PFSK-1 (cell line): Measurements from ENCODE around the gene ADGRB3.

Source experiments
- TAF1 ChIP-seq: IDR thresholded peaks from 2 replicates; pipeline ENCODE4 v1.6.1; 2012; ENCODE audit warnings: low read length, control low read depth, borderline replicate concordance; ENCODE audit not compliant: insufficient read depth
- TF ChIP-seq, protein P1 (sequence below), 2 experiments: IDR thresholded peaks; 2 replicates each; pipeline versions ENCODE4 v1.6.1 to v1.8.0; 2011 to 2012; ENCODE audit warnings: low read depth in 2 of 2, low read length in 2 of 2, control low read depth in 1 of 2, inconsistent platforms in 1 of 2, mild to moderate bottlenecking in 1 of 2, moderate library complexity in 1 of 2; ENCODE audit not compliant: insufficient read depth in 1 of 2

DNA sequence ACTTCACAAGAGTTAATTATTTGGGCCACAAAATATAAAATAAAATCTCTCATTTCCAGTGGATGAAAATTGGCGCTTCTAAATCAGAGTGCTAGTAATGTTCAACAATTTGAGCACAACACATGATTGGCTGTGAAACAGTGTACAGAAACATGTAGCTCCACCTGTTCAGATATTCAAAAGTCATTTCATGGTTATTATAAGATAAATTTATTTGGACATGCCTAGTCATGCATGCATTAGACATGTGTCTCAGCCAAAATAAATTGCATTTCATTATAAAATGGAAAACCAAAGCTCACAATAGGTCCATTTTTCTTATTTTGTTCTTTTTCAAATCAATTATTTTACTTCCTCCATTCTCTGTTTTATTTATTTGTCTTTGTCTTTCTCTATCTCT is 786.9 kb downstream of the ADGRB3 start:
- TF ChIP-seq TAF1: no peak
- TF ChIP-seq, protein P1, sequence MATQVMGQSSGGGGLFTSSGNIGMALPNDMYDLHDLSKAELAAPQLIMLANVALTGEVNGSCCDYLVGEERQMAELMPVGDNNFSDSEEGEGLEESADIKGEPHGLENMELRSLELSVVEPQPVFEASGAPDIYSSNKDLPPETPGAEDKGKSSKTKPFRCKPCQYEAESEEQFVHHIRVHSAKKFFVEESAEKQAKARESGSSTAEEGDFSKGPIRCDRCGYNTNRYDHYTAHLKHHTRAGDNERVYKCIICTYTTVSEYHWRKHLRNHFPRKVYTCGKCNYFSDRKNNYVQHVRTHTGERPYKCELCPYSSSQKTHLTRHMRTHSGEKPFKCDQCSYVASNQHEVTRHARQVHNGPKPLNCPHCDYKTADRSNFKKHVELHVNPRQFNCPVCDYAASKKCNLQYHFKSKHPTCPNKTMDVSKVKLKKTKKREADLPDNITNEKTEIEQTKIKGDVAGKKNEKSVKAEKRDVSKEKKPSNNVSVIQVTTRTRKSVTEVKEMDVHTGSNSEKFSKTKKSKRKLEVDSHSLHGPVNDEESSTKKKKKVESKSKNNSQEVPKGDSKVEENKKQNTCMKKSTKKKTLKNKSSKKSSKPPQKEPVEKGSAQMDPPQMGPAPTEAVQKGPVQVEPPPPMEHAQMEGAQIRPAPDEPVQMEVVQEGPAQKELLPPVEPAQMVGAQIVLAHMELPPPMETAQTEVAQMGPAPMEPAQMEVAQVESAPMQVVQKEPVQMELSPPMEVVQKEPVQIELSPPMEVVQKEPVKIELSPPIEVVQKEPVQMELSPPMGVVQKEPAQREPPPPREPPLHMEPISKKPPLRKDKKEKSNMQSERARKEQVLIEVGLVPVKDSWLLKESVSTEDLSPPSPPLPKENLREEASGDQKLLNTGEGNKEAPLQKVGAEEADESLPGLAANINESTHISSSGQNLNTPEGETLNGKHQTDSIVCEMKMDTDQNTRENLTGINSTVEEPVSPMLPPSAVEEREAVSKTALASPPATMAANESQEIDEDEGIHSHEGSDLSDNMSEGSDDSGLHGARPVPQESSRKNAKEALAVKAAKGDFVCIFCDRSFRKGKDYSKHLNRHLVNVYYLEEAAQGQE (IDR thresholded peaks at IDR 0.05; ENCODE audit: insufficient read depth in 1 of 2, low read depth in 2 of 2, low read length in 2 of 2): no peak
